ENCODE data around the gene TMEM19. TPM values are rescaled to one million over a fixed set of nuclear protein-coding genes. Genes with fewer than 3 reads are reported as not detected.

The TMEM19 gene
- total and polyA plus RNA-seq, 2 of the 8 experiments (the other 6 are each of a cell fraction or from before 2014, with no cell fraction given): 12.6 to 19.1 TPM

- TF ChIP-seq USF2 (IDR thresholded peaks at IDR 0.05; ENCODE audit: low read length) (no peak), NRF1 (IDR thresholded peaks at IDR 0.05; ENCODE audit: low read depth, low read length) (no peak)
These were observed 1.8 kb upstream of the TMEM19 start (continued) for GRCh38 chr12:71684081-71684480.

Measured in H1 (cell line).